HEK293T (cell line): ENCODE measurements around the gene ZNF789.

ENCODE experiments used
- ARNT ChIP-seq: fragments of 450-650 bp; IDR thresholded peaks from 2 replicates; pipeline ENCODE4 v1.6.1; 2017; ENCODE audit warnings: mild to moderate bottlenecking
- BHLHE40 ChIP-seq: fragments of 450-650 bp; IDR thresholded peaks from 2 replicates; pipeline ENCODE4 v1.6.1; 2016; ENCODE audit warnings: mild to moderate bottlenecking, moderate library complexity, borderline replicate concordance
- CTBP1 ChIP-seq: fragments of 450-650 bp; IDR thresholded peaks from 2 replicates; pipeline ENCODE4 v1.6.1; 2016; ENCODE audit warnings: borderline replicate concordance
- ELF4 ChIP-seq: fragments of 450-650 bp; IDR thresholded peaks from 2 replicates; pipeline ENCODE4 v1.6.1; 2017; ENCODE audit warnings: antibody characterized with exemption
- FOXA1 ChIP-seq: fragments of 450-650 bp; IDR thresholded peaks from 2 replicates; pipeline ENCODE4 v1.6.1; 2016; ENCODE audit warnings: mild to moderate bottlenecking
- FOXK2 ChIP-seq: fragments of 450-650 bp; IDR thresholded peaks from 2 replicates; pipeline ENCODE4 v1.6.1; 2016; ENCODE audit warnings: mild to moderate bottlenecking
- FOXM1 ChIP-seq: fragments of 450-650 bp; IDR thresholded peaks from 2 replicates; pipeline ENCODE4 v1.6.1; 2017; ENCODE audit warnings: mild to moderate bottlenecking, borderline replicate concordance
- HDGF ChIP-seq: fragments of 450-650 bp; IDR thresholded peaks from 2 replicates; pipeline ENCODE4 v1.6.1; 2017; ENCODE audit warnings: antibody characterized with exemption, borderline replicate concordance
- L3MBTL2 ChIP-seq: fragments of 450-650 bp; conservative IDR thresholded peaks from 2 replicates; pipeline ENCODE4 v1.6.1; 2016; ENCODE audit warnings: mild to moderate bottlenecking
- LEF1 ChIP-seq: fragments of 450-650 bp; IDR thresholded peaks from 2 replicates; pipeline ENCODE4 v1.6.1; 2017; ENCODE audit warnings: mild to moderate bottlenecking, borderline replicate concordance
- SP1 ChIP-seq: fragments of 450-650 bp; IDR thresholded peaks from 2 replicates; pipeline ENCODE4 v1.6.1; 2017
- SUZ12 ChIP-seq: fragments of 450-650 bp; IDR thresholded peaks from 2 replicates; pipeline ENCODE4 v1.6.1; 2016; ENCODE audit warnings: mild to moderate bottlenecking
- TARDBP ChIP-seq: fragments of 450-650 bp; IDR thresholded peaks from 2 replicates; pipeline ENCODE4 v1.6.1; 2016
- ZNF384 ChIP-seq: fragments of 450-650 bp; IDR thresholded peaks from 2 replicates; pipeline ENCODE4 v1.6.1; 2016

DNA sequence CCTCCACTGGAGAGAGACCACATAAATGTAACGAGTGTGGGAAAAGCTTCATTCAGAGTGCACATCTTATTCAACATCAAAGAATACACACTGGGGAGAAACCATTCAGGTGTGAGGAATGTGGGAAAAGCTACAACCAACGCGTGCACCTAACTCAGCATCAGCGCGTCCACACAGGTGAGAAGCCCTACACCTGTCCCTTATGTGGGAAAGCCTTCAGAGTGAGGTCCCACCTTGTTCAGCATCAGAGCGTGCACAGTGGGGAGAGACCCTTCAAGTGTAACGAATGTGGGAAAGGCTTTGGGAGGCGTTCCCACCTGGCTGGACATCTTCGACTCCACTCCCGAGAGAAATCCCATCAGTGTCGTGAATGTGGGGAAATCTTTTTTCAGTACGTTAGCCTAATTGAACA is 58.7 kb downstream of the ZNF789 start:
- TF ChIP-seq TARDBP (no peak), BHLHE40 (no peak), LEF1 (no peak), SUZ12 (no peak), ARNT (no peak), SP1 (no peak), CTBP1 (no peak), FOXA1 (no peak), HDGF (no peak), ZNF384 (no peak), FOXK2 (no peak), ELF4 (no peak), FOXM1 (no peak), L3MBTL2 (no peak)
